ENCODE measurements around the gene ITIH5. TPM values are rescaled to one million over a fixed set of nuclear protein-coding genes. Genes with fewer than 3 reads are reported as not detected.

Gene ITIH5
- total RNA-seq, 2 donors from 2014 or later, result 15.9 to 74.5 TPM

DNA sequence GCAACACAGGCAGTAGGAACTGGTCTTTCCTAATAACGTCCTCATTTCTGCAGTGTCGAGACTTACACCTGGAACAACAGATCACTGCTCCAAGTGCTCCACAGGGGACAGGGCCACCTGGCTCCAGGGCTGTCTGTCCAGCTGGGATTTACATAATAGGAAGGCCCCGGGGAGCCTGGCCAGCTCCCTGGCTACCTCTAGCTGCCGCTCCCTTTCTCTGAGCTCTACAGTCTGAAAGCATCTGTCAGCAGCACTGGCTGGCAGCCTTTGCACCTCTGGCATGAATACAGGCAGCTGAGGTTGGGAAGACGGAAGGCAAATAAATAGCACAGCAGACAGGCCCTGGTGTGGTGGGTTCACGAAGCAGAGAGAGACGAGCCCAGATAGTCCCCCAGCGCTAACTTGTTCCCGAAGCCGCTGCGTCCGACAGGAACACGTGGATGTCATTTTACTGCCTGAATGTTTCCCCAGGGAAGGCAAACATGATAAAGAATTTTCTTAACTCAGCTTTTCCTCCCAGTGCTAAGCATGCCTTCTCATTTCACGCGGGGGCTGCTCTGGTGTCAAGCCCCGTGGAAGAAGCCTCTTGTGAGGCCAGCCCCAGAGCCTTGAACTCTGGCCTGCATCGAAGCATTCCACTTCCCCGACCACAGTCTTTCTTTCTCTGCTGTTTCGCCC lies 105.4 kb downstream of the ITIH5 start:
- TF ChIP-seq, protein P1, sequence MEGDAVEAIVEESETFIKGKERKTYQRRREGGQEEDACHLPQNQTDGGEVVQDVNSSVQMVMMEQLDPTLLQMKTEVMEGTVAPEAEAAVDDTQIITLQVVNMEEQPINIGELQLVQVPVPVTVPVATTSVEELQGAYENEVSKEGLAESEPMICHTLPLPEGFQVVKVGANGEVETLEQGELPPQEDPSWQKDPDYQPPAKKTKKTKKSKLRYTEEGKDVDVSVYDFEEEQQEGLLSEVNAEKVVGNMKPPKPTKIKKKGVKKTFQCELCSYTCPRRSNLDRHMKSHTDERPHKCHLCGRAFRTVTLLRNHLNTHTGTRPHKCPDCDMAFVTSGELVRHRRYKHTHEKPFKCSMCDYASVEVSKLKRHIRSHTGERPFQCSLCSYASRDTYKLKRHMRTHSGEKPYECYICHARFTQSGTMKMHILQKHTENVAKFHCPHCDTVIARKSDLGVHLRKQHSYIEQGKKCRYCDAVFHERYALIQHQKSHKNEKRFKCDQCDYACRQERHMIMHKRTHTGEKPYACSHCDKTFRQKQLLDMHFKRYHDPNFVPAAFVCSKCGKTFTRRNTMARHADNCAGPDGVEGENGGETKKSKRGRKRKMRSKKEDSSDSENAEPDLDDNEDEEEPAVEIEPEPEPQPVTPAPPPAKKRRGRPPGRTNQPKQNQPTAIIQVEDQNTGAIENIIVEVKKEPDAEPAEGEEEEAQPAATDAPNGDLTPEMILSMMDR (IDR thresholded peaks at IDR 0.05), result no peak
- Histone ChIP-seq H3K4me3 (peak overlapping the region; percentile 61), H3K27me3 (replicated peaks; ENCODE audit: insufficient read depth) (no peaks in the 10 kb centered on the region), H3K27ac (peak overlapping the region; percentile 63 to 66), H3K36me3 (no peaks in the 10 kb centered on the region), H3K9me3 (no peaks in the 10 kb centered on the region), H3K4me1 (ENCODE audit: control insufficient read depth in 1 of 2, low read depth in 2 of 2) (peaks cover 18 to 47% of the 10 kb centered on the region in 2 donors)
- no peak for DNase-seq (ENCODE audit: low spot score)
- no peak for ATAC-seq (ENCODE audit: insufficient number of reproducible peaks, low FRiP score, low read depth)

DNA sequence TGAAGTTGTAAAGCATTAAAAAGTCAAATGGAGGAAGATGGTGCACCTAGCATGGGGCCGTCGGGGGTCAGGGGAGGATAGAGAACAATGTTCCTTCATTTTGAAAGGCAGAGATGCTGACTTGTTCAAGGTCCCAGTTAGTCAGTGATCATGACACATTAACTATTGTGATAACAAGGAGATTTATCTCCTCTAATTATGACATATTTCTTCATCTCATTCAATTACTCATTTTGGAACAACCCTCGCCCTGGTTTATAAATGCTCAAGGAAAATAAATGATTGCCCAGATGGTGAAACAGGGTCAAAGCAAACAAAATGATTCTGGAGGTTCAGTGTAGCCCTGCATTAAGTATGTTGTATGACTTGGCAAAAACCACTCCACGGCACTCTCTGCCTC lies 106.2 kb downstream of the ITIH5 start:
- peaks cover 18 to 49% of the 10 kb centered on the region in 2 donors for H3K4me1 ChIP-seq (ENCODE audit: control insufficient read depth in 1 of 2, low read depth in 2 of 2)
- H3K27me3 ChIP-seq (replicated peaks; ENCODE audit: insufficient read depth), result no peaks in the 10 kb centered on the region
- no peaks in the 10 kb centered on the region for H3K9me3 ChIP-seq
- H3K36me3 ChIP-seq, result no peaks in the 10 kb centered on the region
- DNase-seq (ENCODE audit: low spot score), result no peak
- no peak for ATAC-seq (ENCODE audit: insufficient number of reproducible peaks, low FRiP score, low read depth)
- peak overlapping the region in 1 of 2 donors; percentile 66 for H3K27ac ChIP-seq
- TF ChIP-seq, protein P1 (IDR thresholded peaks at IDR 0.05), result no peak
- H3K4me3 ChIP-seq, result no peak overlapping the region

DNA sequence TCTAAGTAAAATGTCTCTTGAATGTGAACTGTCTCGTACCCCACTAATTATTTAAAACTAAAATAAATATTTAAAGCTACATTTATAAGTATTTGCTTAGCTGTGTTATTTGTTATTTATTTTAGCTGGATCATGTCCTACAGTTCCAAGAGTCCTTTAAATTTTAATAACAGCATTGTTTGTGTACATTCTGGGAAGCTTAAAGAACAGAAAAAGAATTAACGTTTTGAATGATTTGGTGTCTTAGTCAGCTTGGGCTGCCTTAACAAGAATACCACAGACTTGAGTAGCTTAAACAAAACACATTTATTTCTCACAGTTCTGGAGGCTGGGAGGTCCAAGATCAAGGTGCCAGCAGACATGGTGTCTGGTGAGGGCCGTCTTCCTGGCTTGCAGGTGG lies 107.4 kb downstream of the ITIH5 start:
- Histone ChIP-seq H3K4me3 (no peak overlapping the region), H3K27me3 (replicated peaks; ENCODE audit: insufficient read depth) (no peaks in the 10 kb centered on the region), H3K27ac (peak overlapping the region in 1 of 2 donors; percentile 66), H3K4me1 (ENCODE audit: control insufficient read depth in 1 of 2, low read depth in 2 of 2) (peaks cover 18 to 52% of the 10 kb centered on the region in 2 donors), H3K36me3 (no peaks in the 10 kb centered on the region), H3K9me3 (no peaks in the 10 kb centered on the region)
- TF ChIP-seq, protein P1 (IDR thresholded peaks at IDR 0.05), result no peak
- ATAC-seq (ENCODE audit: insufficient number of reproducible peaks, low FRiP score, low read depth) (no peak), DNase-seq (ENCODE audit: low spot score) (no peak)

DNA sequence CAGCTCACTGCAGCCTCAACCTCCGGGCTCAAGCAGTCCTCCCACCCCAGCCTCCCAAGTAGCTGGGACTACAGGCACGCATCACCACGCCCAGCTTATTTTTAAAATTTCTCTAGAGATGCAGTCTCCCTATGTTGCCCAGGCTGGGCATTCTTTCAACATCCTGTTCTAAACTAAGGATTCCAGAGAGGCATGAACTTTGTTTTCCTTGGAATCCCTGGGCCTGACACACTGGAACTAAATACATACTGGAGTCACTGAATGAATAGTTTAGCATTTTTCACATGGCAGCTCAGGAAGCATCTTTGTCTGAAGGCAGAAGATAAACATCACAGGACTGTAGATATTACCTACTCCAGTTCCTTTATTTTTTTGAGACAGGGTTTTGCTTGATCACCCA lies 108.7 kb downstream of the ITIH5 start:
- peaks cover 18 to 52% of the 10 kb centered on the region in 2 donors for H3K4me1 ChIP-seq (ENCODE audit: control insufficient read depth in 1 of 2, low read depth in 2 of 2)
- no peak overlapping the region for H3K4me3 ChIP-seq
- no peaks in the 10 kb centered on the region for H3K9me3 ChIP-seq
- TF ChIP-seq, protein P1 (IDR thresholded peaks at IDR 0.05), result no peak
- no peaks in the 10 kb centered on the region for H3K36me3 ChIP-seq
- ATAC-seq (ENCODE audit: insufficient number of reproducible peaks, low FRiP score, low read depth), result no peak
- DNase-seq (ENCODE audit: low spot score), result no peak
- peak overlapping the region; percentile 4 to 22 for H3K27ac ChIP-seq
- H3K27me3 ChIP-seq (replicated peaks; ENCODE audit: insufficient read depth), result no peaks in the 10 kb centered on the region

DNA sequence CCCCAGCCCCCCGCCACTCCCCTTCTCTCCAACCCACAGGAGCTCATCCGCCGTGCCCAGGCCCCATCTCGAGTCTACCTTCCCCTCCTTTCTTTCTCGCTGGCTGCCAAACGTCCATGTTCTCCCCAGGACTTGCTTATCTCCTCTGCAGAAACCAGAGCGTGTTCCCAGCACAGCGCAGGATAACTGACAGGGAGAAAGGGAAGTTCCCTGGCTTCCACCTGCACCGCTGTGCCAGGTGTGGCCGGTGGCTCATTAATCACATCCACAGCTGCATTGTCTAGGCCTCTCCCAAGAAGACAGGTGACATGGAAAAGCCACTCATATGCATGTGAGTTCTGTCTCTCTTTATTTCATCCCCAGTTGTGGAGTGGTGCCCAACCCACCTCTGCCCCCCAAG lies 113.2 kb downstream of the ITIH5 start:
- no peak overlapping the region for H3K27ac ChIP-seq
- H3K9me3 ChIP-seq, result no peaks in the 10 kb centered on the region
- H3K36me3 ChIP-seq, result no peaks in the 10 kb centered on the region
- H3K27me3 ChIP-seq (replicated peaks; ENCODE audit: insufficient read depth), result no peaks in the 10 kb centered on the region
- H3K4me1 ChIP-seq (ENCODE audit: control insufficient read depth in 1 of 2, low read depth in 2 of 2), result peaks cover 0 to 20% of the 10 kb centered on the region in 2 donors
- no peak for ATAC-seq (ENCODE audit: insufficient number of reproducible peaks, low FRiP score, low read depth)
- DNase-seq (ENCODE audit: low spot score), result no peak
- no peak overlapping the region for H3K4me3 ChIP-seq
- TF ChIP-seq, protein P1 (IDR thresholded peaks at IDR 0.05), result no peak

Data from thoracic aorta (tissue), 2 donors.